PC-9 (cell line): ENCODE measurements around the gene MBD4. TPM values are rescaled to one million over a fixed set of nuclear protein-coding genes. Genes with fewer than 3 reads are reported as not detected.
"Not testable (repeated sequence)": the region's sequence is repeated elsewhere in the genome, so short reads cannot be mapped to it uniquely, and the experiment has no call there.

Experiments
- Bru-seq: library from RNA; stranded (reverse); fragments of 400-500 nt; gene quantifications from one replicate; lab custom pipeline; 2021; lab: Mats Ljungman, UMichigan
- BruChase-seq, 2 experiments: library from RNA; stranded (reverse); fragments of 400-500 nt; gene quantifications; one replicate each; lab custom pipeline; 2021; lab: Mats Ljungman, UMichigan
- BruUV-seq: library from RNA; stranded (reverse); fragments of 400-500 nt; replicated peaks from 2 replicates; lab custom pipeline; 2021; lab: Mats Ljungman, UMichigan
- CTCF ChIA-PET: fragments of 300-600 bp; sonication (Branson Sonifier 250); formaldehyde crosslinking; loops from one replicate; lab custom pipeline; 2022; ENCODE audit warnings: antibody characterized with exemption; lab: Charles Lee
- POLR2A ChIA-PET: fragments of 300-600 bp; sonication (Branson Sonifier 250); formaldehyde crosslinking; loops from one replicate; lab custom pipeline; 2022; ENCODE audit warnings: antibody characterized with exemption; ENCODE audit not compliant: unreplicated experiment; lab: Charles Lee
- DNase-seq, 2 experiments: peaks; one replicate each; pipeline versions ENCODE4 v3.0.0 to v3.0.0-alpha.2; 2015 to 2022; ENCODE audit warnings: mixed read lengths in 1 of 2
- H2AFZ ChIP-seq: fragments of 200-600 bp; sonication (generic); 2 replicates; pipeline ENCODE4 v1.8.1; 2017; ENCODE audit warnings: antibody characterized with exemption
- H3F3A ChIP-seq: fragments of 200-600 bp; sonication (generic); 2 replicates; pipeline ENCODE4 v1.8.1; 2017; ENCODE audit warnings: antibody characterized with exemption, mild to moderate bottlenecking, low read depth; ENCODE audit not compliant: insufficient read depth
- H3K27ac ChIP-seq: fragments of 200-600 bp; sonication (generic); 2 replicates; pipeline ENCODE4 v1.6.1; 2016; ENCODE audit warnings: mixed run types
- H3K27me3 ChIP-seq: fragments of 200-600 bp; sonication (generic); 2 replicates; pipeline ENCODE4 v1.6.1; 2016; ENCODE audit warnings: low read depth, mixed run types; ENCODE audit not compliant: insufficient read depth
- H3K36me3 ChIP-seq: fragments of 200-600 bp; sonication (generic); 2 replicates; pipeline ENCODE4 v1.6.1; 2016; ENCODE audit warnings: low read depth, mixed run types
- H3K4me1 ChIP-seq: fragments of 200-600 bp; sonication (generic); replicated peaks from 2 replicates; pipeline ENCODE4 v1.6.1; 2016; ENCODE audit warnings: mixed run types; ENCODE audit not compliant: insufficient read depth
- H3K4me2 ChIP-seq: fragments of 200-600 bp; sonication (generic); 2 replicates; pipeline ENCODE4 v1.6.1; 2017; ENCODE audit warnings: mixed run types
- H3K4me3 ChIP-seq: fragments of 200-600 bp; sonication (generic); 2 replicates; pipeline ENCODE4 v1.6.1; 2016; ENCODE audit warnings: mixed run types
- H3K79me2 ChIP-seq: fragments of 200-600 bp; sonication (generic); 2 replicates; pipeline ENCODE4 v1.6.1; 2017; ENCODE audit warnings: low read depth, mixed run types
- H3K9me2 ChIP-seq: fragments of 200-600 bp; sonication (generic); 2 replicates; pipeline ENCODE4 v1.8.1; 2017; ENCODE audit warnings: mild to moderate bottlenecking; ENCODE audit not compliant: insufficient read depth
- H3K9me3 ChIP-seq: fragments of 200-600 bp; sonication (generic); 2 replicates; pipeline ENCODE4 v1.8.1; 2016; ENCODE audit warnings: low read depth; ENCODE audit not compliant: insufficient read depth
- H4K20me1 ChIP-seq: fragments of 200-600 bp; sonication (generic); 2 replicates; pipeline ENCODE4 v1.8.1; 2017; ENCODE audit not compliant: insufficient read depth
- CTCF ChIP-seq: fragments of 200-600 bp; sonication (generic); conservative IDR thresholded peaks from 2 replicates; pipeline ENCODE4 v1.6.1; 2017; ENCODE audit warnings: mixed run types, antibody characterized with exemption, mild to moderate bottlenecking, moderate library complexity
- EZH2 ChIP-seq: fragments of 200-600 bp; sonication (generic); IDR thresholded peaks from 2 replicates; pipeline ENCODE4 v1.8.0; 2017; ENCODE audit warnings: antibody characterized with exemption, low read depth
- intact Hi-C: fragments of 100-400 bp; cut with micrococcal nuclease; formaldehyde crosslinking; loops from one replicate; pipeline ENCODE4 v1.10.0; 2022; ENCODE audit not compliant: unreplicated experiment
- long read RNA-seq: library from polyadenylated mRNA; stranded (forward); transcript quantifications from one replicate; pipeline ENCODE4 v2.0.0, GENCODE V29; 2022
- total RNA-seq: library from RNA; stranded (reverse); gene quantifications from 2 replicates; pipeline ENCODE4 v1.2.3, GENCODE V29; 2021

Gene MBD4
- total RNA-seq, result 48.6 and 49.4 TPM in 2 replicates
- percentile 91 among the genes with signal in this experiment for Bru-seq, nascent RNA
- BruChase-seq, experiment 1, labeled RNA remaining after a 2-hour chase, result percentile 94 among the genes with signal in this experiment
- percentile 88 among the genes with signal in this experiment for BruChase-seq, experiment 2, labeled RNA remaining after a 6-hour chase
- long read RNA-seq, transcript MBD4-201 (8 exons, 2,470 nt), result minor isoform, 19 of 118 reads
- long read RNA-seq, transcript MBD4-203 (8 exons, 2,478 nt), result major isoform, 46 of 118 reads
- long read RNA-seq, partial matches to known transcripts, result 31 of 118 reads
- long read RNA-seq, other reads (novel, unspliced or antisense), result 16 of 118 reads

GRCh38 chr3:129439817-129440617 is at the start of gene MBD4, which contains the start of gene IFT122:
Gene MBD4, minus strand, starts transcription at chr3:129439948. Its CDS starts 115 bp downstream, at chr3:129439833.
Gene IFT122, plus strand, starts transcription at chr3:129440224. Its CDS starts 107 bp downstream, at chr3:129440331.
- H3K36me3 ChIP-seq, result peaks cover 28% of the 10 kb centered on the region
- H3K4me3 ChIP-seq, result peak within 1 kb of the TSS; percentile 79
- intact Hi-C loops, result loop anchor here (1.0 to 5.0 kb wide), 4 partner anchors 43 to 187 kb away; no protein-coding TSS in a partner anchor
- TF ChIP-seq EZH2 (no peak), CTCF (no peak)
- H3F3A ChIP-seq, result no peaks in the 10 kb centered on the region; the same call in 1 of the 2 replicates
- ChIA-PET CTCF (interaction anchor here (0.6 to 1.0 kb wide), 3 partner anchors 57 to 390 kb away, joined by 3 to 18 read pairs (median 4); a partner anchor contains a TSS), POLR2A (interaction anchor here (0.6 to 0.7 kb wide), 9 partner anchors 9 to 666 kb away, joined by 3 to 16 read pairs (median 4); no protein-coding TSS in a partner anchor)
- BruUV-seq, result TSS peak; percentile 43
- H3K27ac ChIP-seq, result peak within 1 kb of the TSS; percentile 62
- H3K4me1 ChIP-seq, result peaks cover 38% of the 10 kb centered on the region
- H3K79me2 ChIP-seq, result peaks cover 55% of the 10 kb centered on the region
- peak within 1 kb of the TSS; percentile 95 for H2AFZ ChIP-seq
- no peaks in the 10 kb centered on the region for H3K27me3 ChIP-seq
- peak within 1 kb of the TSS; percentile 97 for H3K4me2 ChIP-seq
- H3K9me2 ChIP-seq, result no peaks in the 10 kb centered on the region
- no peaks in the 10 kb centered on the region for H4K20me1 ChIP-seq
- no peaks in the 10 kb centered on the region for H3K9me3 ChIP-seq
- peak; percentile 97 to 99 for DNase-seq

GRCh38 chr3:129489258-129489657 is 49.5 kb upstream of the MBD4 start:
- Histone ChIP-seq H3F3A (peaks cover 34% of the 10 kb centered on the region), H3K4me1 (peaks cover 49% of the 10 kb centered on the region)
- CTCF ChIA-PET, result interaction anchor here (1.4 to 1.5 kb wide), 3 partner anchors 174 to 445 kb away, joined by 3 to 8 read pairs (median 5); no protein-coding TSS in a partner anchor
- H2AFZ ChIP-seq, H3K9me3 ChIP-seq, H4K20me1 ChIP-seq, BruUV-seq, H3K27ac ChIP-seq, H3K4me3 ChIP-seq, H3K9me2 ChIP-seq, H3K79me2 ChIP-seq, H3K4me2 ChIP-seq, H3K27me3 ChIP-seq, POLR2A ChIA-PET, H3K36me3 ChIP-seq, DNase-seq: not testable (repeated sequence)
- intact Hi-C loops, result loop anchor here (5.0 kb wide), 1 partner anchor 618 kb away; no protein-coding TSS in a partner anchor

GRCh38 chr3:129487868-129488335 is 48.2 kb upstream of the MBD4 start:
- H3K36me3 ChIP-seq, H3K9me3 ChIP-seq, BruUV-seq, H2AFZ ChIP-seq, POLR2A ChIA-PET, CTCF ChIA-PET, H3K27me3 ChIP-seq, DNase-seq, H3K79me2 ChIP-seq, H4K20me1 ChIP-seq, H3K4me3 ChIP-seq, H3K9me2 ChIP-seq: not testable (repeated sequence)
- intact Hi-C loops, result loop anchor here (5.0 kb wide), 1 partner anchor 619 kb away; no protein-coding TSS in a partner anchor
- Histone ChIP-seq H3K4me2 (peak overlapping the region; percentile 88), H3K4me1 (peaks cover 48% of the 10 kb centered on the region), H3F3A (peaks cover 30% of the 10 kb centered on the region), H3K27ac (peak overlapping the region; percentile 93)
